ENCODE measurements around the gene LSG1.

The LSG1 gene

GRCh38 chr3:194671900-194672808 is at the start of gene LSG1:
Gene LSG1, minus strand, starts transcription at chr3:194672191. Its CDS starts 29 bp downstream, at chr3:194672162.
- DNase-seq = peak; percentile 95

- DNase-seq = no peak
These were observed 48.1 kb upstream of the LSG1 start for GRCh38 chr3:194720048-194720447.

- DNase-seq = no peak
These were observed 46.1 kb upstream of the LSG1 start for GRCh38 chr3:194718079-194718478.

GRCh38 chr3:194715022-194715800 is 43.2 kb upstream of the LSG1 start:
- no peak for DNase-seq

GRCh38 chr3:194714564-194714963 is 42.6 kb upstream of the LSG1 start:
- DNase-seq = no peak

GRCh38 chr3:194714137-194714455 is 42.1 kb upstream of the LSG1 start:
- no peak for DNase-seq

- no peak for DNase-seq
These were observed 41.5 kb upstream of the LSG1 start for GRCh38 chr3:194713299-194714136.

GRCh38 chr3:194711913-194712312 is 39.9 kb upstream of the LSG1 start:
- peak; percentile 96 for DNase-seq

GRCh38 chr3:194711286-194711685 is 39.3 kb upstream of the LSG1 start:
- no peak for DNase-seq

GRCh38 chr3:194707147-194707540 is 35.2 kb upstream of the LSG1 start:
- no peak for DNase-seq

- DNase-seq = no peak
These were observed 33.8 kb upstream of the LSG1 start for GRCh38 chr3:194705761-194706160.

- DNase-seq = no peak
These were observed 33.2 kb upstream of the LSG1 start for GRCh38 chr3:194705227-194705626.

GRCh38 chr3:194702545-194702944 is 30.6 kb upstream of the LSG1 start:
- no peak for DNase-seq

GRCh38 chr3:194696702-194697101 is 24.7 kb upstream of the LSG1 start:
- DNase-seq = no peak

- peak; percentile 51 for DNase-seq
These were observed 19.7 kb upstream of the LSG1 start for GRCh38 chr3:194691481-194692283.

GRCh38 chr3:194690501-194691372 is 18.7 kb upstream of the LSG1 start:
- peak; percentile 25 for DNase-seq

- DNase-seq = no peak
These were observed 17.5 kb upstream of the LSG1 start for GRCh38 chr3:194689493-194689944.

GRCh38 chr3:194688946-194689345 is 17.0 kb upstream of the LSG1 start:
- no peak for DNase-seq

GRCh38 chr3:194688200-194688740 is 16.3 kb upstream of the LSG1 start:
- DNase-seq = no peak

- no peak for DNase-seq
These were observed 15.7 kb upstream of the LSG1 start for GRCh38 chr3:194687638-194688199.

Measured in kidney glomerular epithelial cell (primary cell).